DMS114 treated with DMSO at 0.1 percent for 48 hours (cell line): ENCODE data around the gene KRTAP27-1.

Experiments
- DNase-seq: peaks from one replicate; lab custom pipeline; 2025; ENCODE audit not compliant: unreplicated experiment; lab: John Stamatoyannopoulos, UW

Gene KRTAP27-1

GRCh38 chr21:30305136-30305535 is 32.4 kb downstream of the KRTAP27-1 start:
- no peak for DNase-seq

GRCh38 chr21:30289215-30289614 is 48.3 kb downstream of the KRTAP27-1 start, which contains the start of gene KRTAP25-1:
TSS of gene KRTAP25-1 (minus strand) at chr21:30289514. CDS start at chr21:30289490, 24 bp downstream.
- no peak for DNase-seq
